Measurements from ENCODE around the gene B3GNT5.
A peak's percentile ranks its signal among the peaks of the same experiment; 100 is the strongest.

The B3GNT5 gene, protein sequence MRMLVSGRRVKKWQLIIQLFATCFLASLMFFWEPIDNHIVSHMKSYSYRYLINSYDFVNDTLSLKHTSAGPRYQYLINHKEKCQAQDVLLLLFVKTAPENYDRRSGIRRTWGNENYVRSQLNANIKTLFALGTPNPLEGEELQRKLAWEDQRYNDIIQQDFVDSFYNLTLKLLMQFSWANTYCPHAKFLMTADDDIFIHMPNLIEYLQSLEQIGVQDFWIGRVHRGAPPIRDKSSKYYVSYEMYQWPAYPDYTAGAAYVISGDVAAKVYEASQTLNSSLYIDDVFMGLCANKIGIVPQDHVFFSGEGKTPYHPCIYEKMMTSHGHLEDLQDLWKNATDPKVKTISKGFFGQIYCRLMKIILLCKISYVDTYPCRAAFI

DNA sequence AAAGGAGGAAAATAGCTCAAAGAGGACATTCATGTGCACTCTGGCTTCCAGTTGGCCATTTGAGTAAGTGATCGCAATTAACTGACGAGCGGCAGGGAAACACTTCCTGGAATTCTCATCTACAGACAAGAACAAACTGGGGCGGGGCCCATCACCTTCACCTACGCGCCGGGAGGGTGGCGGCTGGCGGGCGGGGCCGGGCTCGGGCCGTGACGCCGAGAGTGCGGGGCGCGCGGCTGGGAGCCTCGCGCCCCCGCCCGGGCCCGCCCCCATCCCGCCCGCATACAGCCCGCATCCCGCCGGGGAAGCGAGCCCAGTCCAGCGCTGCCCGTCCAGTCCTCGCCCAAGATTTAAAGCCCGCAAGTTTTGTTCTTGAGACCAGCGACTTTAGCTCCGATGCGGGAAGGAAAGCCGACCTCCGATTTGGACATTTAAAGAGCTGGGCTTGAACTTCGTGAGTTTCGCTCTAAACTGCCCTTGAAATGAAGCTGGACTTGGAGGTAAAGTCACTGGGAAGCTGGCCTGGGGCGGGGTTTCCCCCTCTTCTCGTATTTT lies at the start of gene B3GNT5:
Gene B3GNT5, plus strand, starts transcription at position 281 of the 555 bp plus-strand sequence. CDS start 16,546 bp downstream, outside the sequence.
- peak; percentile 49 for DNase-seq (ENCODE audit: low read depth)

DNA sequence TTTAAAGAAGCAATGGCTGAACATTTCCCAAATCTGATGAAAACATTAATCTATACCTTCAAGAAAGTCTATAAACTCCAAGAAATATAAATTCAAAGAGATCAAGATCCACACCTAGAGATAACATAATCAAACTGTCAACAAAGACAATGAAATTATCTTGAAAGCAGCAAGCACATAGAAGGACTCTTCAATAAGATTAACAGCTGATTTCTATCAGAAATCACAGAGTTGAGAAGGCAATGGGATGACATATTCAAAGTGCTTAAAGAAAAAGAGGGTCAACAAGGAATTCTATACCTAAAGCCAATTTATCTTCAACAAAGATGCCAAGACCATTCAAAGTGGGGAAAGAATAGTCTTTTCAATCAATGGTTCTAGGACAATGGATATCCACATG lies 49.4 kb upstream of the B3GNT5 start:
- no peak for DNase-seq (ENCODE audit: low read depth)

DNA sequence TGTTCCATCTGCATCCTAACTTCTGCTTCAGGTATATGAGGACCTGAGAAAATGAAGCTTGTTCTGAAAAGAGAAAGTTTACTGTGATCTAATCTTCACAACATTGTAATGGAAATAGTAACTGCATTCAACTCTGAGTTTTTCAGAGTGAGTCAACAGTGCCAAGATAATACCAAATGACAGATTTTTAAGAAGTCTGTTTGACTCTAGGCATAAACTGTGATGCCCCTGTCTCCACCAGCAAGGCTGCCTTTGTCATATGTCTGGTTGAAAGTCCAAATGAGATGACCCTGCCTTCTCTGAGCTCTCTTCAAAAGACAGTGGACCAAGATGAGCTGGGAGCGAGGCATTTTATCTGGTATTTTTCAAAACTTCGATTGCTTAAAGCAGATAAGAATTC lies 44.8 kb upstream of the B3GNT5 start:
- DNase-seq (ENCODE audit: low read depth) = no peak

DNA sequence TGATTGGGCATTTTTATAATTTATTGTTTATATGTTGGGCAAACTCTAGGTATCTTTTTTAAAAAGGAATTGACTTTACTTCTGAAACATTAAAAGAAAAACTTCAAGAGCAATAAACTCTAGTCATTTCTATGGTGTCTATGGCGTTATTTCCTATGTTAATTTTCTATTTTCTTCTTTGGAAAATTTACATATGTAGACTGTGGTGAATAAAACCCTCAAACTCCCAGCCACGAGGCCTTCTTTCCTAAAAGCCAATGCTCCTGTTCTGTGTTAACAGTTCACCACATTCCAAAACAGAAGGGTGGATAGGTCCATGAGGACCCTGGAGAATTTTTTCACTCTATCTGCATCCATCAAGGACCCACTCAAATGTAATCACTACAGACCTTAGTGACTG lies 44.3 kb upstream of the B3GNT5 start:
- DNase-seq (ENCODE audit: low read depth) = no peak

DNA sequence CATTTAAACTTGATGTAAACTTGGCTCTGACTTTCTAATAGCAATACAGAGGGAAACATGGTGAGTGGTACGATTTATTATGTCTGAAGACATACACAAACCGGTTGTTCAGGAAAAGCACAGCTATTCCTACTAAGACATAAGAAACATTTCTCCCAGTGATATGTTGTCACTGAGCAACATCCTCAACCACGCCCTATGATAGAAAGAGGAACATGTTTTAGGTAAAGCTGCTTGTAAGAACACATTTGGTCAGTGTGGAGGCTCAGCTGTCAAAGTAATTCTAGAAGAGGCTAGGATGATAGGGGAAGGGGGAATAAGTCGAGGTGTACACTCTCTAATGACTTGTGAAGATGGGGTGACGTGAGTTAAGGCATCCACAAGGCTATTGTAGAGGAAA lies 42.7 kb upstream of the B3GNT5 start:
- DNase-seq (ENCODE audit: low read depth) = no peak

DNA sequence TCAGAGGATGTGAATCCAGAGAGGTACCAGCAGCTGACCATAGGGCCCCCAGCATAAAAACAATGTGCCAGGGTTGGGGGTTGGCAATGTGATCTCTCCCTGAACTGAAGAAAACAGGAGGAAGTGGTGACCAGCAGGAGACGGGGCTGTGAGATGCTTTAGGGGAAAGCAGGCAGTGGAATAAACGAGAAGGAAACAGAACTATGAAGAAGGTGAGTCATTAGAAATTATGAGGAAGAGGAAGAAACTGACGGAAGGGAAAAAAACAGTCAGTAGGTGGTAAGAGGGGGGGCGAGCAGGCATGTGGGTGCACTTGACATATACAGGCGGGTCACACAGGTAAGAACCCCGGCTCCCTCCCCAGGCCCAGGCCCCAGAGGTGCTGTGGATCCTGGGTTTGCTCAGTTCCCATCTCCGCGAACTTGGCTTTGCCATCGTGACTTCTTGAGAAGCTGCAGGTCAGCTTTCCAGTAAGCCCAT lies 42.2 kb upstream of the B3GNT5 start:
- DNase-seq (ENCODE audit: low read depth) = peak; percentile 47

DNA sequence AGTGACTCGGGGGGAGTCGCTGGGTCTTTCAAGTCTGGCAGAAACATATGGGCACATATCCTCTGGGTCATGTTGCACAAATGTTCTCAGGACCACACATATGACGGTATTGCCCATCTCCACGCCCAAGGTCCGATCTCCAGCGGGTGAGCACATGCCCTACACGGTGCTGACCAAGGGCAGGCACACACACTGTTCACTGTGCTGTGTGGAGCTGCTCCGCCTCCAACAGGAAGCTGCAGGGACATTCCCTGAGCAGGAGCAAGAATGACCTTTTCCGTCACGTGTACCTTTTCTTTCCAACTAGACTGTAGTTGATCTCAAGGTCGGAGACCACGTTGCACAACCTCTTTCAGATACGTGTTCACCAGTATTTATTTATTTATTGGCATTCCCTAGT lies 41.7 kb upstream of the B3GNT5 start:
- DNase-seq (ENCODE audit: low read depth) = no peak

DNA sequence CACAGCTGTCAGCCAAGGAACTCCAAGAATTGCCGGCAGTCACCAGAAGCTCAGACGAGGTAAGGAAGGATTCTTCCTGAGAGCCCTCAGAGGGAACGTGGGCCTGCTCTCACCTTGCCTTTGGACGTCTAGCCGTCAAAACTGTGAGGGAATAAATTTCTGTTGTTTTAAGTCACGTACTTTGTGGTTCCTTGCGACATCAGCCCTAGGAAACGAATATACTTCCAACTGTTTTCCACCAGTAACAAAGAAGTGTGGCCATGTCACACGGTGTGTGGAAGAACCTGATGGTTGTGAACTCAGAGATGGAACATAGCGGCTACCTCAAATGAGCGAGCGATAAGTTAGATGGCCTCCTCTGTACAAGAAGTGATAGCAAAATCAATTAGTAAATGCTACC lies 41.0 kb upstream of the B3GNT5 start:
- no peak for DNase-seq (ENCODE audit: low read depth)

DNA sequence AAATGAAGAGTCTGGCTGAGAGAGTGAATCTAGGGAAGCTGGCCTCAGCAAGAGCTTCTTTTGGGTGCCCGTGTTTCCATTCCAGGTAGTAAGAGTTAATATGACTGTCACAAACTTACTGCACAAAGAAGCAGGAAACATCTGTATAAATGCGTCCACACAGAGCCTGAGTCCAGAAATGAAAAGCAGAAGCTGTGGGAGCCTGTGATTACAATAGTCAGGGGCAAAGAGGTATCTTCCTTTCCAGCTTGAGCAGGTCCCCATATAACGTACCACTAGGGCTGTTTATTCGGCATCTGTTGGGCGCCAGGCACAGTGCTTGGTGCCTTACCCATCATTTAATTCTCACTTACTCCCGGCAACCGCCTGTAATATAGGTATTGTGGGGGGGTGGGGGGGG lies 40.5 kb upstream of the B3GNT5 start:
- no peak for DNase-seq (ENCODE audit: low read depth)

DNA sequence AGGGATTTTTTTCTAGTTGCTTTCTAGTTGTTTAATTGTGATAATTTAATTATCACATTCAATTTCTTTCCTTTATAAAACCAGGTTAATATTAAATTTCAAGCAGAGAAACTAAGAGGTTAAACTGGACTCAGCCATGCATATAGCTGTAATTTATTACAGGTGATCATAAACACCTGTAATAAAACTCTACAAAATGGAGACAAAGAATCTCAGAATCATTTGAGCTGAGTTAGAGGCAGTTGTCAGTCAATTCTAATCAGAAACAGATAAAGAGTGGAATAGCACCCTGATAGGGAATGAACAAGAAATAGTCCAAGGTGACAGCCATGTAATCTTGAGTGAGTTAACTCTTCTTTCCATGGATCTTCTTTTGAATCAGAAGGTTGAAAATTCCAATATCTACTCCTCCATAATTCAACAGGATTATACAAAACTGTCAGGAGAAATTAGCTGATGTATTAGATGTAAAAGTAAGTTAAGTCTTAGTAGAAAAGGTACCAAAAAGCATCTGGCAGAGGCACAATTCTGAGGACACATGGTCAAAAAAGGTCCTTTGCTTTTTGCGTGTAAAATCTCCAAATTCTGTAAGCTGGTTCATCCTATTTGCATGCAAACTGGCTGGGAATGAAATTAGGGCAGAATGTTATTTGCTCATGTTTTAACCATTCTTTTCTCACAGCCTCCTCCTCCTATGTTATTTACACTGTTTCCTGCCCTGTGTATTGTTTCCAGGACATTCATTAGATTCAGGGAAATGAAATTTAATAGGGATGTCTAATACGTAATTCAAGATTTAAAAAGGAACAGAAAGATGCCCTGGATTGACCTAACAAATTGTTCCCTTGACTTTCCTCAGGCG lies 39.4 kb upstream of the B3GNT5 start:
- DNase-seq (ENCODE audit: low read depth) = no peak

DNA sequence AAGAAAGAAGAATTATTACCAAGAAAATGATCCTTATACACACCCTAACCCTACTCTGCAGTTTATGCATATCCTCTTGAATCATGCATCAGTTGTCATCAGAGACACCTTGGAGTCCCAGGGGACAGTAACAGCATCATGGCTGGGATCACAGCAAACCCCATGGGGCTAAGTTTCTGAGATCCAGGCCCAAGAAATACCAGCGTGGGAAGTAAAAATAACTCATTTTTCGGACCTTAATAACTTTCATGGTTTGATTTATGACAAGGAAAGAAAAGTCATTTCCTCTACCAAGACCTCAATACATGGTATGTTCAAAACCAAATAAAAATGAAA lies 38.8 kb upstream of the B3GNT5 start:
- DNase-seq (ENCODE audit: low read depth) = no peak

DNA sequence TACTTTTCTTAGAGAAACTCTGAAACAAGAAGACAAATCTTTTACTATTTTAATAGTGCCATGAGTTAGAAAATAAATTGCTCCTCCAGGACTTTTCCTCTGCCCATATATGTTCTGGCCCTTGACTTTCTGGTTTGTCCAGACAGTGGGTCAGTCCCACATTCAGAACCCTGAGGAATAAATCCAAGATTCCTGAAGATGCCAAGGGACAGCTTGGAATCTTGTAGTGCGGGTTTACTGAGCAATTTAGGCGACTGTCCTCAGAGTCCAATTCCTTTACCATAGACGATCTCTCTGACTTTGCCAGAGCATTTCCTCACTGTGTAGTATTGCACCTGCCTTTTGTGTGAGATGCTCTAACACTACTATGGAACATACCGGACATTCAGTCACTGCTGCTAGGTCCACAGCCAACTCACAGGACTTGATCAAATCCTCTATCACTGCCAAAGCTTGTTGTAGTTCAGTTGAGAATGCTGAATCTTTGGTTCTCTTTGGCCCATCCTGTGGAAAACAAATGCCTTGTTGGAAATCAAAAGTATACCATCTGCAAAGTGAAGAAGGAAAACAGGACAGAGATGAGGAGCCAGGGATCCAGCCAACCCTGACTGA lies 37.4 kb upstream of the B3GNT5 start:
- no peak for DNase-seq (ENCODE audit: low read depth)

DNA sequence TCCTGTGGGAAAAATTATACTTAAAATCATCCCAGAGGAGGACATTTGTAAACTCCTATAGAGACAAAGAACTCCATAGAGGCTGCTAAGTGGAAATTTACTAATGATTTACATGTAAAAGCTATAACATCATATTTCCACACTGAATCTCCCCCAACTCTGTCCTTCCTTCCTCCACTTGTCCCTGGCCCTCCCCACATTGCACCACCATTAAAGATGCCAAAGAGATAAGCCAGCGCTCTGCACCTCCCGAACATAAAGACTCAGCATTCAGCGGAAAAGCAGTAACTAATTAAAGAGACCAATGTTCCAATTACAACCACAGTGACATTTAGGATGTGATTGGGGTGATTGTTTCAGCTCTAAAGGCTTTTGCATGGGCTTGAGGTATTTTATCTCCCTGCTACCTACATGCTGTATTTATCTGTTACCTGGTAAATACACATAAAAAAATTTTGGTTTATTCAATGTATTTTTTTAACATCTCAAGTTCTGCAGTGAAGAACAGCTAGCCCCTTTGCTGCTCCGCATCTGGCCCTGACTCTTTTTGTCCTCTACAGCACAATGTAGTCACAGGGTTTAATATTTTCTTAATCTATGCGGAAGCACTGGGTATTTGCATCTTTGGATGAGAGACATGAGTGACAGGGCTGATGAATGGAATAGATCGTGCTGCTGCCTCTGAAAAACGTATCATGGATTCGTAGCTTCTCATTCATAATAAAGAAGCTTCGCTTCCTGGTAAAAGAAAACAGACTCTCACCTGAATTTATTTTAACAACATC lies 35.3 kb upstream of the B3GNT5 start:
- DNase-seq (ENCODE audit: low read depth) = no peak

DNA sequence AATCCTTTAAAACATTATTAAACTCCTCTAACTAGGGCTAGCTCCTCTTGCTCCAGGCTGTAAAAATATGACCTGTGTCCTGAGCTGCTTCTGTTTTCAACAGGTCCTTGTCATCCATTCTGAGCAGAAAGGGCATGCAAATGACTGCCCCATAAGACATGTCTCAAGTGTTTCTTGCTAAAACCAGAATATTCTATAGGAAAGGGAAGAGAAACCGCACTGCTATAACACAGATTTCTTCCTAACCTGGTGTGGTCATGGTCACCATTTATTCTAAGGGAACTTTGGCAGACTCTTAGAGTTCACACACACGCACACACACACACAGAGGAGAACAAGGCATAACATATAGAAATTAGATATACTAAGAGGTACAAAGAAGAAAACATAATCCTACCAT lies 34.2 kb upstream of the B3GNT5 start:
- no peak for DNase-seq (ENCODE audit: low read depth)

DNA sequence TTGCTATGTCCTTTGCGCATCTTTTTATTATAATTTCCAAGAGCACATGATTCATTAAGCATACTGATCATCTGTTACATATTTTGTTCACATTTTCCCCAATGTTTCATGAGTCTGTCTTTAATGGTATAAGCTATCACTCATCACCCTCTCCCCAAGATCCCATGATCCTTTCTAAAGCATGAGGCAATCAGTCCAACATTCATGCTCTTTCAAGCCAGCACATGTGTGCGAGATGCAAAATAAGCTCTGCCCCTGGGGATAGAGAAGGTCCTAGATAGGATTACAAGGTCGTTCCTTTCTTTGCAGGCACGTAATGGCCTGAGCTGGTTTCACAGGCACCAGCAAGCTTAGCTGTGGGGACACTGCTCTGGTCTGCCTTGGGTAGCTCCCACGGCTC lies 32.2 kb upstream of the B3GNT5 start:
- no peak for DNase-seq (ENCODE audit: low read depth)

DNA sequence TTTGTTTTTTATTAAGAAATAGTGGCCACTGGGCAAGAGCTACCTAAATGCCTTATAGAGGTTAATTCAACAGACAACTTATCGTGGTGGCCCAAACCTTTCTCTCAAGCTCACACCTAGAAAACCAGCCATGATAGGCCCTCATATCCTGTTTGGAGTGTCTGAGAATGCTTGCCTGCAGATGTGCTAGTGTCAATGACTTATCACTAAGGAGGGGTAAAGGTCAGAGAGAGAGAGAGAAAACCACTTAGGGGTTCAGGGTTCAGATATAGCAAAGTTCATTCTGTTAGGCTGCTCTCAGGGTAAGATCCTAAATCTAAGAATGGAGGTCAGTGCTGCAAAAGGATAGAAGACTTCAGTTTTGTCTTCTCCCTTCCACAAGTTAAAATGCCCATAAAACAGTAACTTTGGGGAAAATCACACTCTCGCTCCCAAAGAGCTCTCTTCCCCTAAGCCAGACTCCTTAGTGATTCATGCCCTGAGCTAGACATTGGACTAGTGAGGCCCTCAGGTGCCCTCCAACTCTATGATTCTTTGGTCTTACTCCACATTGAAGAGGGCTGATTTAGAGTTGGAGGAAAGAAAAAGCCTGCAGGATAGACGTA lies 30.3 kb upstream of the B3GNT5 start:
- no peak for DNase-seq (ENCODE audit: low read depth)

DNA sequence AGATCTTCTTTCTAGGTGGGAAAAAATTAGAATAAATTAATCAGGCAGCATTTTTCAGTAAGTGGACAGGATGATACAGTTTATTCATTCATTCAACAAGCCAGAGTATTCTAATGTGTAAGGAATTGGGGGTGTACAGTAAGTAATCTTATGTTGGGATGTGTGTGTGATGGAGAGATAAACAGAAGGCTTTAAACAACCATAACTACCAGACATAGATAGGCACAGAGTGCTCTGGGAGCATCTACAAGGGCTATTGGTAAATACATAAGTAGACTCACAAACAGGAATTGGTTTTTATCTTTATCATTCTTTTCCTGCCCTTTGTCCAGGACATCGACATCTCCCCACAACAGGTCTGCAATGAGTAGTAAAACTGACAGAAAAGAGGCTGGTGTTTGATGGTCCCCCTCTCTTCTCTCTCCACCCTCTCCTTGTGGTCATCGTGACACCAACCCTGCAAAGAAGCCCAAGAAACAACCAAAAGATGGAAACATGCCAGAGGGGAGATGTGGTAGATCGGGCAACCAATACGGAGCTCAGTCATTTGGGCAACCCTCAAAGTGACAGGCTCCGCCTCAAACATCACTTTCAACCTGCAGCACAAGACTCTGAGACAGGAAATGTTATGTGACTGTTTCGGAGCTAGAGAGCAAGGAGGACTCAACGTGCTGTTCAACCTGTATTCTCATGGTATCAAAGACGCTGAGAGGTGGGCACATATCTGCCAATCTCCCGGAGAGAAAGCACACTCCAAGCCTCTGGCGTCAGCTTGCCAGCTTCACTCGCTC lies 28.7 kb upstream of the B3GNT5 start:
- DNase-seq (ENCODE audit: low read depth) = peak; percentile 20

DNA sequence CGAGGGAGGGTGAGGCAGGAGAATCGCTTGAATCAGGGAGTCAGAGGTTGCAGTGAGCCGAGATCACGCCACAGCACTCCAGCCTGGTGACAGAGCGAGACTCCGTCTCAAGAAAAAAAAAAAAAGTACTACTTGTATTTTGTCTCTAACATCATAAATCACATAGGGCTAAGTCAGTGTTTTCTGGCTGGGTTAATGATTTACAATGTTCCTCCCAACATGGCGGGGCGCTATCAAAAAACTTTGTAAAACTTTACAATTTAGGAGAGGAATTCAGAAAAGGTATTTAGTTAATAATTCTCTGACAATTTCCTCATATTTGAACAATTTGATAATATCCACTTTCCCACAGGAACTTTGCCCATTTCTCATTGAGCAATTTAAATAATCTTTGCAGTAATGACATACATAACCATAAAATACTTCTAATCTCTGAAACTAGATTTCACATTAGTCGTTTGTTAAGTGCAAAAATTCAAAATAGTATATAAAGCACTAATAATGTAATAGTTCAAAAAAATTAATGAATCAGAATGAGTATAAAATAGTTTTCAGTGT lies 26.6 kb upstream of the B3GNT5 start:
- DNase-seq (ENCODE audit: low read depth) = no peak

DNA sequence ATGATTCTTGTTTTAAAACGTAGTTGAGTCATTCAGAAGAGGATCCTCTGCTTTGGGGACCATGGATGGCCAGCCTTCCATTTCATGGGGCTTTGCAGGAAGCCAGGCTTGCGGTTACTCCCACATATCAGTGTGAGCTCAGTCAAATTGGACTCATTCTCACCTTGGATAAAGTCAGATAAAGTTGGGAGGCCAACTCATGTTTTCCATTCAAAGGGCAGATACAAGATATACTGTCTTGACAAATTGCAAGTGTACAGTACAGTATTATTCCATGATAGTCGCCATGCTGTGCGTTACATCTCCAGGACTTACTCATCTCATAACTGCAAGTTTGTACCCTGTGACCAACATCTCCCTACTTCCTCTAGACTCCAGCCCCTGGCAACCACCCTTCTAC lies 25.5 kb upstream of the B3GNT5 start:
- DNase-seq (ENCODE audit: low read depth) = no peak

DNA sequence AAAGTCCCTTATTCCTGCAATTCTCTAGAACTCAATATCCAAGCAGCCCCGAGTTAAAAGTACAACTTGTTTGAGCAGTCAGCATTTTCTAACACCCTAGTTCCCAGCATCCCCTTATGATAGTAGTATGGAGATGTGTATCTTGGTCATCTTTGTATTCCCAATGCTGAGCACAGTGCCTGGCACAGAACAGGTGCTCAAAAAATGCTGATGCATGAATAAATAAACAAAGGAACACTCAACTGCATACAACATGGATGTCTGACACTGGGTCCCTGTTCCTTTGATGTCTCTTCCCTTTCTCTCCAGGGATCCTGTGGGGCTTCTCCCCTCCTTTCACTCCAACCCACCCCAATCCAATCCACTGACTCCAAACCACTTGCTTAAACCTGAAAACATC lies 23.9 kb upstream of the B3GNT5 start:
- no peak for DNase-seq (ENCODE audit: low read depth)
